Tibial nerve (tissue), 4 donors: ENCODE measurements around the gene DISC1. TPM values are rescaled to one million over a fixed set of nuclear protein-coding genes. Genes with fewer than 3 reads are reported as not detected.

Experiments
- DNase-seq, 2 donors: peaks; one replicate each; pipeline ENCODE4 v3.0.0-alpha.2; 2019; ENCODE audit warnings: low spot score in 2 of 2
- H3K27ac ChIP-seq, 4 donors: fragments of 200-600 bp; sonication (generic) in 3 of 4; one replicate each; pipeline ENCODE4 v1.5.1; 2017 to 2019; ENCODE audit warnings: mild to moderate bottlenecking in 1 of 4
- H3K27me3 ChIP-seq, 2 donors: fragments of 200-600 bp; sonication (generic) in 1 of 2; one replicate each; pipeline versions ENCODE4 v1.5.1 to v1.6.0; 2017 to 2019
- H3K36me3 ChIP-seq, 3 donors: fragments of 200-600 bp; sonication (generic); one replicate each; pipeline ENCODE4 v1.5.1; 2018 to 2019
- H3K4me1 ChIP-seq, 4 donors: fragments of 200-600 bp; sonication (generic) in 3 of 4; one replicate each; pipeline ENCODE4 v1.5.1; 2017 to 2019
- H3K4me3 ChIP-seq, 4 donors: fragments of 200-600 bp; sonication (generic) in 3 of 4; one replicate each; pipeline ENCODE4 v1.5.1; 2017 to 2019; ENCODE audit warnings: mild to moderate bottlenecking in 1 of 4, moderate library complexity in 1 of 4
- H3K9me3 ChIP-seq, 4 donors: fragments of 200-600 bp; sonication (generic) in 3 of 4; one replicate each; pipeline ENCODE4 v1.5.1; 2017 to 2019
- EP300 ChIP-seq, 2 donors: sonication (generic); formaldehyde crosslinking; IDR thresholded peaks; one replicate each; pipeline ENCODE4 v1.6.1; 2017; ENCODE audit warnings: antibody characterized with exemption in 2 of 2, mild to moderate bottlenecking in 1 of 2
- POLR2A ChIP-seq, 2 donors: fragments of 450-650 bp; IDR thresholded peaks; one replicate each; pipeline ENCODE4 v1.6.1; 2017; ENCODE audit warnings: antibody characterized with exemption in 2 of 2, mild to moderate bottlenecking in 2 of 2, moderate library complexity in 2 of 2
- WGBS, 2 donors: methylation state at CpG; one replicate each; pipeline ENCODE4 v1.1.5; 2018; 5-methylcytosine and 5-hydroxymethylcytosine counted together
- total RNA-seq, 4 donors: library from RNA; depleted of rRNA; stranded (reverse); fragments of >200 nt; gene quantifications; one replicate each; pipeline ENCODE4 v1.1.0, GENCODE V29; 2016
- TF ChIP-seq, protein P1 (sequence below), 5 experiments: fragments of 200-600 bp in 3 of 5; fragments of 450-650 bp in 2 of 5; sonication (generic) in 3 of 5; IDR thresholded peaks; one replicate each; pipeline ENCODE4 v1.5.1; 2016 to 2019; ENCODE audit warnings: antibody characterized with exemption in 5 of 5, mild to moderate bottlenecking in 3 of 5, moderate library complexity in 2 of 5

DISC1 gene
- total RNA-seq, 4 donors from 2014 or later = 29.9 to 39.0 (median 32.7) TPM

DNA sequence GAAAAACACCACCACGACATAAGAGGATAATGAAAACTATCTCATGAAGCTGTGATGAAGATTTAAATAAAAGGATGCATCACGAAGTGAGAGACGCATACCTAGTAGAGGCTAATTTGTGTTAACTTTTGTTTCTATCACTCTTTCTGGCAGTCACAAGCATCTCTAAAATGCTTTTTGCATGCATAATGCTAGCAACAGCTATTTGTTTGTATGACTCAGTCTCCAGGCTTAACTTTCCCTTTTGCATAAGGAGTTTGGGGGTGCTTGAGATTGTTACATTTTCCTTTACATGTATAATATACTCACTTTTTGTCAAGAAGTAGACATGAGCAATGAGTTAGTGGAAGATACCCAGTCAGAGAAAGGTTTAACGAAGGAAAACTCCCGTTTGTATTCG, 385.4 kb downstream of the DISC1 start:
- peaks cover 0 to 16% (median 0%) of the 10 kb centered on the region in 4 donors for H3K4me1 ChIP-seq
- no peak overlapping the region for H3K4me3 ChIP-seq
- WGBS, 2 donors = 85 to 92% methylated on average over 6 of the region's 6 CpGs
- no peak overlapping the region for H3K27ac ChIP-seq
- H3K27me3 ChIP-seq = no peaks in the 10 kb centered on the region
- no peaks in the 10 kb centered on the region for H3K9me3 ChIP-seq
- TF ChIP-seq EP300 (IDR thresholded peaks at IDR 0.05) (no peak), POLR2A (IDR thresholded peaks at IDR 0.05) (no peak)
- TF ChIP-seq, protein P1, sequence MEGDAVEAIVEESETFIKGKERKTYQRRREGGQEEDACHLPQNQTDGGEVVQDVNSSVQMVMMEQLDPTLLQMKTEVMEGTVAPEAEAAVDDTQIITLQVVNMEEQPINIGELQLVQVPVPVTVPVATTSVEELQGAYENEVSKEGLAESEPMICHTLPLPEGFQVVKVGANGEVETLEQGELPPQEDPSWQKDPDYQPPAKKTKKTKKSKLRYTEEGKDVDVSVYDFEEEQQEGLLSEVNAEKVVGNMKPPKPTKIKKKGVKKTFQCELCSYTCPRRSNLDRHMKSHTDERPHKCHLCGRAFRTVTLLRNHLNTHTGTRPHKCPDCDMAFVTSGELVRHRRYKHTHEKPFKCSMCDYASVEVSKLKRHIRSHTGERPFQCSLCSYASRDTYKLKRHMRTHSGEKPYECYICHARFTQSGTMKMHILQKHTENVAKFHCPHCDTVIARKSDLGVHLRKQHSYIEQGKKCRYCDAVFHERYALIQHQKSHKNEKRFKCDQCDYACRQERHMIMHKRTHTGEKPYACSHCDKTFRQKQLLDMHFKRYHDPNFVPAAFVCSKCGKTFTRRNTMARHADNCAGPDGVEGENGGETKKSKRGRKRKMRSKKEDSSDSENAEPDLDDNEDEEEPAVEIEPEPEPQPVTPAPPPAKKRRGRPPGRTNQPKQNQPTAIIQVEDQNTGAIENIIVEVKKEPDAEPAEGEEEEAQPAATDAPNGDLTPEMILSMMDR (IDR thresholded peaks at IDR 0.05) = no peak
- H3K36me3 ChIP-seq = peaks cover 0 to 6% (median 0%) of the 10 kb centered on the region in 3 donors
- no peak for DNase-seq

DNA sequence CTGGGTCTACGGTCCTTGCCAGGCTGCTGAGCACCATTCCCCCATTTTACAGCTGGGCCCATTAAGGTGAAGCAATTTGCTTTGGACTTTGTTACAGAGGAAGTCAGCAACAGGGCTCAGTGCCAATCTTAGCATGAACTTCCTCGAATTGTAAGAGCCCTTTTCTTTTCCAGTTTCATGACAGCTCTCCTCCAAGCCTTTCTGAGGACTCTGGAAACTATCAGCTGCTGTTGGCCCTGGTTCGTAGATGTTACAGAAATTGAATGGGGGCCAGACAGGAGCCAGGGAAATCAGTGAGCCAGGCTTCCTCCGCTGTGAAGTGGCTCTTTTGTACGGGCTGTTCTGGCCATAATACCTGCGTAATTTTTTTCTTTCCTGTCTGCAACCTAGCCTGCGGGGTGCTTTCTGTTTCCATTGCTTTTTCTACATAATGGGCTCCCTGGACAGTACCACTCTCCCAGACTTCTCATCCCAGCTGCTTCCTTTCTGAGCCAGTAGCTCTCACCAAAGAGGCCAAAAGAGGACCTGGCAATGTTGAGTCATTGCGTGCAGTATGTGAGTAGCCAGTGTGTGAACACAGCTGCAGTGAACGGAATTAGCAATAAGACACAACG, 386.3 kb downstream of the DISC1 start:
- TF ChIP-seq, protein P1 (IDR thresholded peaks at IDR 0.05) = no peak
- peak in 1 of 2 donors; percentile 45 for TF ChIP-seq EP300 (IDR thresholded peaks at IDR 0.05)
- no peak for TF ChIP-seq POLR2A (IDR thresholded peaks at IDR 0.05)
- no peaks in the 10 kb centered on the region for H3K27me3 ChIP-seq
- peaks cover 0 to 16% (median 0%) of the 10 kb centered on the region in 4 donors for H3K4me1 ChIP-seq
- H3K27ac ChIP-seq = peak overlapping the region in 3 of 4 donors; percentile 34 to 49 (median 43)
- WGBS, 2 donors = 58 to 63% methylated on average over 10 of the region's 10 CpGs
- H3K36me3 ChIP-seq = peaks cover 0 to 6% (median 0%) of the 10 kb centered on the region in 3 donors
- no peak overlapping the region for H3K4me3 ChIP-seq
- no peaks in the 10 kb centered on the region for H3K9me3 ChIP-seq
- DNase-seq = peak in 1 of 2 donors; percentile 47

DNA sequence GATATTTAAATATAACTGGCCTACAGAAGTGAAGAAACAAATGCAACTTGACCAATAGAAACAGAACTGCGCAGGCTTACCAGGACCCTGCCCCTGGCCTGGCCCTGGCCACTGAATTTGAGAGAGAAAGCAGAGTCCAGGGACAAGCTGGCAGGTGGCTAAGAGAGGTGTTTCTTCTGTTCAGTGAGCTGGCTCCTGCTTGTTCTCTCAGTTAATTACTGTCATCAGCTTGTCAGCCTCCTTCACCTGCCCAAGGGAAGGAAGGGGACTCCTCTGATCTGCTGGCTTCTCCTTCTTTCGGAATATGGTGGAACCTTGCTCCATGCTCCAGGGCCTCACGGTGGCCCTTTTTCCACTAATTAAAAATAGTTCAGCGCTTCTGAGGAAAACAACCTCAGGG, 388.4 kb downstream of the DISC1 start:
- WGBS, 2 donors = 91 to 98% methylated on average over 4 of the region's 4 CpGs
- H3K27ac ChIP-seq = no peak overlapping the region
- no peaks in the 10 kb centered on the region for H3K36me3 ChIP-seq
- TF ChIP-seq, protein P1 (IDR thresholded peaks at IDR 0.05) = no peak
- TF ChIP-seq EP300 (IDR thresholded peaks at IDR 0.05) = no peak
- TF ChIP-seq POLR2A (IDR thresholded peaks at IDR 0.05) = no peak
- H3K4me3 ChIP-seq = no peak overlapping the region
- H3K27me3 ChIP-seq = no peaks in the 10 kb centered on the region
- DNase-seq = no peak
- peaks cover 0 to 16% (median 0%) of the 10 kb centered on the region in 4 donors for H3K4me1 ChIP-seq
- no peaks in the 10 kb centered on the region for H3K9me3 ChIP-seq

DNA sequence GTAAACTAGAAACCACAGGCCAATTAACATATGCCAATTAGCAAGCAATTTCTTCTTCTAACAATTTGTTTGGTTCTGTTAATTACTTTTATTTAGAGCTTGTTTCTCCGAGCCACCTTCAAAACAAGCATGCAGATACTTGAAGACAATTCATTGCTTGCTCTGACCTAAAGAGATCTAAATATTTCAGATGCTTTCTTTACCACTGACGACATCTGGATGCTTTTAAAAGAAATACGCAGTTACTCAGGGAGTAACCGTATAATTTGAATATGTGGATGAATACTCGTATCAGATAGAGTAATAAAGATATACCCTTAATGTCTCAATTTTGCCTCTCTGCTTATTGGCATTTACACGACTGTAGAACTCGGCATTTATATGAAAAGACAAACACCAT, 390.0 kb downstream of the DISC1 start:
- WGBS, 2 donors = 64% methylated on average over 7 of the region's 7 CpGs
- no peak overlapping the region for H3K4me3 ChIP-seq
- TF ChIP-seq EP300 (IDR thresholded peaks at IDR 0.05) = no peak
- TF ChIP-seq, protein P1 (IDR thresholded peaks at IDR 0.05) = no peak
- TF ChIP-seq POLR2A (IDR thresholded peaks at IDR 0.05) = no peak
- H3K27me3 ChIP-seq = no peaks in the 10 kb centered on the region
- H3K4me1 ChIP-seq = peaks cover 0 to 16% (median 0%) of the 10 kb centered on the region in 4 donors
- no peaks in the 10 kb centered on the region for H3K9me3 ChIP-seq
- H3K27ac ChIP-seq = no peak overlapping the region
- no peak for DNase-seq
- no peaks in the 10 kb centered on the region for H3K36me3 ChIP-seq

- no peak for DNase-seq
- no peaks in the 10 kb centered on the region for H3K27me3 ChIP-seq
- no peak for TF ChIP-seq POLR2A (IDR thresholded peaks at IDR 0.05)
- no peak for TF ChIP-seq EP300 (IDR thresholded peaks at IDR 0.05)
- TF ChIP-seq, protein P1 (IDR thresholded peaks at IDR 0.05) = no peak
- H3K4me3 ChIP-seq = no peak overlapping the region
- H3K4me1 ChIP-seq = peaks cover 0 to 16% (median 0%) of the 10 kb centered on the region in 4 donors
- H3K27ac ChIP-seq = no peak overlapping the region
- H3K36me3 ChIP-seq = no peaks in the 10 kb centered on the region
- H3K9me3 ChIP-seq = no peaks in the 10 kb centered on the region
- 83 to 87% methylated on average over 2 of the region's 2 CpGs for WGBS, 2 donors
These were observed 390.5 kb downstream of the DISC1 start for GRCh38 chr1:232017057-232017456.
